Vagina (tissue), 2 donors: ENCODE results near the gene LRP2.

ENCODE experiments used
- CTCF ChIP-seq, 3 experiments: fragments of 450-650 bp in 2 of 3; fragments of 200-600 bp in 1 of 3; sonication (generic) in 1 of 3; IDR thresholded peaks; one replicate each; pipeline ENCODE4 v1.5.1; 2017 to 2019; ENCODE audit warnings: antibody characterized with exemption in 3 of 3, mild to moderate bottlenecking in 2 of 3, moderate library complexity in 2 of 3
- POLR2A ChIP-seq, 2 donors: fragments of 450-650 bp; IDR thresholded peaks; one replicate each; pipeline ENCODE4 v1.6.1; 2017; ENCODE audit warnings: antibody characterized with exemption in 2 of 2, mild to moderate bottlenecking in 2 of 2, moderate library complexity in 2 of 2

- TF ChIP-seq CTCF (IDR thresholded peaks at IDR 0.05) (no peak), POLR2A (IDR thresholded peaks at IDR 0.05) (no peak)
These were observed 256.9 kb downstream of the LRP2 start for GRCh38 chr2:169105476-169105875.
